ENCODE results near the gene BCO2. TPM values are rescaled to one million over a fixed set of nuclear protein-coding genes. Genes with fewer than 3 reads are reported as not detected.

Gene BCO2
- total and polyA plus RNA-seq, 12 donors = 26.0 to 139 (median 49.5) TPM

- no peak for TF ChIP-seq POLR2A (IDR thresholded peaks at IDR 0.05)
- no peak for TF ChIP-seq CTCF (IDR thresholded peaks at IDR 0.05)
- WGBS, 4 donors = 70 to 87% (median 85%) methylated on average over 3 of the region's 3 CpGs
Observed at GRCh38 chr11:112266410-112266778, 91.1 kb downstream of the BCO2 start.

GRCh38 chr11:112267188-112267591, 91.9 kb downstream of the BCO2 start:
- Histone ChIP-seq H3K36me3 (replicated peaks in 1 of 2) (no peaks in the 10 kb centered on the region), H3K27me3 (no peaks in the 10 kb centered on the region), H3K4me1 (replicated peaks in 1 of 2) (peaks cover 0 to 8% of the 10 kb centered on the region in 2 donors), H3K4me3 (no peak overlapping the region), H3K9me3 (replicated peaks in 1 of 3) (no peaks in the 10 kb centered on the region), H3K27ac (peak overlapping the region in 1 of 5 donors; percentile 20)
- peak in 1 of 7 donors; percentile 25 for DNase-seq
- intact Hi-C loops (cut with DNase I) = no loop called here
- no peak for TF ChIP-seq POLR2A (IDR thresholded peaks at IDR 0.05)
- no peak for TF ChIP-seq CTCF (IDR thresholded peaks at IDR 0.05)
- WGBS, 4 donors = 28 to 41% (median 35%) methylated on average over 5 of the region's 5 CpGs

More at GRCh38 chr11:112266410-112266778, 91.1 kb downstream of the BCO2 start:
- no peaks in the 10 kb centered on the region for H3K27me3 ChIP-seq
- H3K36me3 ChIP-seq (replicated peaks in 1 of 2) = no peaks in the 10 kb centered on the region
- no peak overlapping the region for H3K4me3 ChIP-seq
- H3K9me3 ChIP-seq (replicated peaks in 1 of 3) = no peaks in the 10 kb centered on the region
- peaks cover 0 to 8% of the 10 kb centered on the region in 2 donors for H3K4me1 ChIP-seq (replicated peaks in 1 of 2)
- no peak for DNase-seq
- H3K27ac ChIP-seq = peak overlapping the region in 2 of 5 donors; percentile 1 to 19
- intact Hi-C loops (cut with DNase I) = no loop called here

GRCh38 chr11:112268406-112268805, 93.1 kb downstream of the BCO2 start:
- no peak for DNase-seq
- Histone ChIP-seq H3K9me3 (replicated peaks in 1 of 3) (no peaks in the 10 kb centered on the region), H3K4me3 (no peak overlapping the region), H3K4me1 (replicated peaks in 1 of 2) (peaks cover 0 to 8% of the 10 kb centered on the region in 2 donors), H3K27me3 (no peaks in the 10 kb centered on the region), H3K36me3 (replicated peaks in 1 of 2) (no peaks in the 10 kb centered on the region), H3K27ac (no peak overlapping the region)
- 80 to 92% (median 90%) methylated on average over 5 of the region's 5 CpGs for WGBS, 4 donors
- intact Hi-C loops (cut with DNase I) = no loop called here
- TF ChIP-seq CTCF (IDR thresholded peaks at IDR 0.05) (no peak), POLR2A (IDR thresholded peaks at IDR 0.05) (no peak)

Small RNAs within 50 kb of the gene (small RNA-seq; reads per million reads assigned to genes)
- 0 reads per million in 2 donors for gene MRPS36P4

Other genes with a start within 250 kb of the BCO2 start
- gene DIXDC1, start 238.2 kb upstream of the BCO2 start, total RNA-seq = 10 to 100 TPM; 14.8 to 56.0 (median 46.5) TPM
- 10 to 100 TPM in 2 of 3 donors, 1 to 10 TPM in 1; 7.9 to 30.1 (median 11.5) TPM for gene DIXDC1, start 238.2 kb upstream of the BCO2 start, polyA plus RNA-seq
- 10 to 100 TPM; 18.9 to 95.1 (median 28.7) TPM for gene DLAT, start 150.1 kb upstream of the BCO2 start, total RNA-seq
- 10 to 100 TPM in 1 of 3 donors, 1 to 10 TPM in 2; 7.6 to 75.3 (median 8.1) TPM for gene DLAT, start 150.1 kb upstream of the BCO2 start, polyA plus RNA-seq
- gene PIH1D2, start 101.5 kb upstream of the BCO2 start, total RNA-seq = 1 to 10 TPM in 8 of 9 donors, under 1 TPM in 1; 0.91 to 3.7 (median 2.3) TPM
- gene PIH1D2, start 101.5 kb upstream of the BCO2 start, polyA plus RNA-seq = 1 to 10 TPM; 2.1 to 3.3 (median 2.2) TPM
- 10 to 100 TPM in 8 of 9 donors, 1 to 10 TPM in 1; 9.8 to 40.5 (median 17.1) TPM for gene NKAPD1, start 101.2 kb upstream of the BCO2 start, total RNA-seq
- gene NKAPD1, start 101.2 kb upstream of the BCO2 start, polyA plus RNA-seq = 10 to 100 TPM in 2 of 3 donors, 1 to 10 TPM in 1; 9.8 to 34.5 (median 10.3) TPM
- gene TIMM8B, start 88.8 kb upstream of the BCO2 start, total RNA-seq = 100 to 1,000 TPM in 2 of 9 donors, 10 to 100 TPM in 7; 23.8 to 304 (median 67.0) TPM
- gene TIMM8B, start 88.8 kb upstream of the BCO2 start, polyA plus RNA-seq = 100 to 1,000 TPM in 2 of 3 donors, 10 to 100 TPM in 1; 77.8 to 145 (median 117) TPM
- gene SDHD, start 88.6 kb upstream of the BCO2 start, total RNA-seq = 100 to 1,000 TPM in 8 of 9 donors, 10 to 100 TPM in 1; 66.8 to 149 (median 119) TPM
- gene SDHD, start 88.6 kb upstream of the BCO2 start, polyA plus RNA-seq = 100 to 1,000 TPM in 1 of 3 donors, 10 to 100 TPM in 2; 47.6 to 128 (median 65.0) TPM
- 10 to 100 TPM in 5 of 9 donors, 1 to 10 TPM in 3, under 1 TPM in 1; 0.72 to 49.4 (median 11.9) TPM for gene IL18, start 11.4 kb upstream of the BCO2 start, total RNA-seq
- gene IL18, start 11.4 kb upstream of the BCO2 start, polyA plus RNA-seq = 10 to 100 TPM in 2 of 3 donors, 1 to 10 TPM in 1; 5.3 to 25.9 (median 11.8) TPM
- gene TEX12, start 8.1 kb upstream of the BCO2 start, total RNA-seq = under 1 TPM in 1 of 9 donors, not detected in 8; 0.11 TPM
- under 1 TPM in 1 of 3 donors, not detected in 2; 0.07 TPM for gene TEX12, start 8.1 kb upstream of the BCO2 start, polyA plus RNA-seq
- 100 to 1,000 TPM in 3 of 9 donors, 10 to 100 TPM in 6; 47.2 to 390 (median 71.9) TPM for gene PTS, start 50.9 kb downstream of the BCO2 start, total RNA-seq
- gene PTS, start 50.9 kb downstream of the BCO2 start, polyA plus RNA-seq = 100 to 1,000 TPM in 2 of 3 donors, 10 to 100 TPM in 1; 84.7 to 146 (median 134) TPM
- gene PLET1, start 85.3 kb downstream of the BCO2 start, total RNA-seq = not detected
- gene PLET1, start 85.3 kb downstream of the BCO2 start, polyA plus RNA-seq = not detected

Measured in adrenal gland (tissue), 12 donors.